Cardiac septum (tissue), 1 donor: ENCODE results near the gene IL17REL. TPM values are rescaled to one million over a fixed set of nuclear protein-coding genes. Genes with fewer than 3 reads are reported as not detected.
"Not testable (repeated sequence)": the region's sequence is repeated elsewhere in the genome, so short reads cannot be mapped to it uniquely, and the experiment has no call there.

Experiments used
- DNase-seq: peaks from one replicate; pipeline ENCODE4 v3.0.0-alpha.2; 2020; ENCODE audit warnings: low spot score
- intact Hi-C: fragments of 100-400 bp; cut with DNase I; formaldehyde crosslinking; loops from one replicate; pipeline ENCODE4 v1.14.0; 2022
- total RNA-seq: library from RNA; stranded (reverse); fragmentation: NEBNext Ultra II Directional; extraction: Animal tissue kit (Norgen Biotek cat#: 25700); gene quantifications from one replicate; pipeline ENCODE4 v1.2.1, GENCODE V29; 2021
- donor health status: DM: no; HTN: no; CAD: no.

The IL17REL gene
- total RNA-seq, 1 donor from 2014 or later = not detected

DNA sequence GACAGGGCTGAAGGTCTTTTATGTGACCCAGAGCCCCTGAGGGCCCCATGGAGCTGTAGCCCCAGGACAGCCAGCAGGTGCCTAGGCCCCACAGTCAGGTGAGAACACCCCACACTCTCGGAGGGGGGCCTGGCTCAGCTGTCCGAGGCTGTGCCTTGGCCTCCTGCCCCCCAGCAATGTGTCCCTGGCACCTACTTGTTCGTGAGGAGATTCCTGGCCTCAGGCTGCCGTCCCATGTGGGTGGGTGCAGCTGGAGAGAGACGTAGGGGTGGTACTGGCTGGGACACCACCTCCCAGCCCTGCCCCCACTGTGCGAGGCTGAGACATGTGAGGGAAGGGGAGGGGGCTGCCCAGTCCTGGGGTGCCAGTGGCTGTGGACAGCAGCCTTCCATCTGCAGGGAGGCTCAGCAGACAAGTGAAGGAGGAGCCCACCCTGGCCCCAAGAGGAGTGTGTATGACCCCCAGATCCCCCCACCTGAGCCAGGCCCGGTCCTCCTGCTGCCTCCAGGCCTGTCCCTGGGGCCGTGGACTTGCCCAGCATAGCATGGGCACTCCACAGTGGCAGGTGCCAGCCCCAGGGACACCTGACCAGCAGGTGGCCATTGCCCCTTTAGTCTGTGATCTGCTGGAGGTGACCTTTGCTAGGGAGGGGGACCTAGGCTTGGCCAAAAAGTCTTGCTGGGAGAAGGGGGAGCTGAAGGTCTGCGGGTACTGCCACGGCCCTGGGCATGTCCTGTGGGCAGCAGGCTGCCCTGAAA, 17.0 kb downstream of the IL17REL start:
- DNase-seq = peak; percentile 59
- intact Hi-C loops = no loop called here

DNA sequence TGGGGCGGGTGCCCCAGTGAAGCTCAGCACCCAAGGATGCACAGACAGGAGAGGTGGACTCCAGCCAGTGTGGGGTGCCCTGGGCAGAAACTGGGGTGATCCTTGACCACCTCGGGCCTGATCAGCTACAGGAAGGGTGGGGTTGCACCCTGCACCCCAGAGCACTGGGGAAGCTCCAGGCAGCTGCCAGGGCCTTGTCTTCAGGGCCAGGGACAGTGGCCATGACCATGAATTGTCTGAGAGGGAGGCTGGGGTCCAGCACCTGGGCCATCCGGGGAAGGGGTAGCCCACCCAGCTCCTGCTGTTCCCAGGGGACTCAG, 17.6 kb downstream of the IL17REL start:
- DNase-seq = peak; percentile 70
- intact Hi-C loops = no loop called here

DNA sequence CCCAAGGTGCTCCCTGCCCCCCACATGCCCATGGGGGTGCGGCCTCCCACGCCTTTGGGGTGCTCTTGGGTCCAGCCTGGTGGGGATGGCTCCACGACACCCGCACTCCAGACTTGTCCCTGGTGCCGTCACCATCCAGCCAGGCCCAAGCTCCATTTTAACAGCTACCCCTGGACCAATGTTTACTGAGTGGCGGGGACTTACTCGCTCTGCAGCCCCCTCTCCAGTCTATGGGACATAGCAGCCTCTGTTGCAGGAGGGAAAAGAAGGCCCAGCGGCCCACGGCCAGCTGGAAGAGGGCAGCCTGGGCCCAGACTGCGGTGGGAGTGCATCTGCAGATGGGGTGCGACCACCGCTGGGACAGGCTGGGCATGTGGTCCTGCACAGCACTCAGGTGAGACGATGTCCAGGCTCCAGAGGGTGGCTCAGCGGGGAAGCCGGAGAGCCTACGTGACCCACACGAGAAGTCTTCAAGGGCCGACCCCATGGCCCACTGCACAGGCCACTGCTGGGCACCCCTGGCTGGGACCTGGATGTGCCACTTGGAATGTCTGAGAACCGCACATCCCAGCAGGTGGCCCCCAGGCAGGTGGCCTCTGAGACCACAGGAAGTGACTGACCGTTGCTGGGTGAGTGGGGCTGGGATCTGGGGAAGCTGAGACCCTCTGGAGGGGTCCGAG, 18.1 kb downstream of the IL17REL start:
- peak; percentile 62 for DNase-seq
- intact Hi-C loops = loop anchor here (5.0 kb wide), 2 partner anchors 38 to 62 kb away; no protein-coding TSS in a partner anchor

DNA sequence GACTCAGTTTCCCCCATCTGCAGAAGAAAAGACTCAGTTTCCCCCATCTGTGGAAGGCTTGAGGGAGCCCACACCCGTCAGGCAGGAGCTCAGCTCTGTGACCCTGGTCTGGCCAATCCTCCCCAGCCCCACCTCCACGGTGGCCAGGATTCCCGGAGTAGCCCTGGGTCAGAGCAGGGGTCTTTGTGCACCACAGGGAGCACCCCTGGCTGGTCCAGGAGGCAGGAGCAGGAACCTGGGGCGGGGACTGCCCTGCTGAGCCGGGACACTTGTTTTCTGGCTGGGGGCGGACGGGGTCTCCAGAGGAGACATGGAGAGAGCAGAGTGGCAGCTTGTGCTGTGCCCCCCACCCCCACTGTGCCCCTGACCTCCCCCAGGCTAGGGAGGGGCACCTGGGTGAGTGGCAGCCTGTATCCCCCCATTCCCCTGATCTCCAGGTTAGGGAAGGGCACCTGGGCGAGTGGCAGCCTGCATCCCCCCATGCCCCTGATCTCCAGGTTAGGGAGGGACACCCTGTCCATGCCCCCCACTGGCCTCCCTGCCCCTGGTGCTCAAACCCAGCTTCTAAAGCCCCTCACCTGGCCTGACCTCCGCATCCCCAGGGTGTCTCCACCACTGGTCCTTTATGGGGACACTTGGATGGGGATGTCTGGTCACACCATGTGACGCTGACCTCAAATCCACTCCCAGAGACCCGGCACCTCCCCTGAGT, 18.8 kb downstream of the IL17REL start:
- DNase-seq = peak; percentile 53
- intact Hi-C loops = loop anchor here (5.0 kb wide), 2 partner anchors 38 to 62 kb away; no protein-coding TSS in a partner anchor

DNA sequence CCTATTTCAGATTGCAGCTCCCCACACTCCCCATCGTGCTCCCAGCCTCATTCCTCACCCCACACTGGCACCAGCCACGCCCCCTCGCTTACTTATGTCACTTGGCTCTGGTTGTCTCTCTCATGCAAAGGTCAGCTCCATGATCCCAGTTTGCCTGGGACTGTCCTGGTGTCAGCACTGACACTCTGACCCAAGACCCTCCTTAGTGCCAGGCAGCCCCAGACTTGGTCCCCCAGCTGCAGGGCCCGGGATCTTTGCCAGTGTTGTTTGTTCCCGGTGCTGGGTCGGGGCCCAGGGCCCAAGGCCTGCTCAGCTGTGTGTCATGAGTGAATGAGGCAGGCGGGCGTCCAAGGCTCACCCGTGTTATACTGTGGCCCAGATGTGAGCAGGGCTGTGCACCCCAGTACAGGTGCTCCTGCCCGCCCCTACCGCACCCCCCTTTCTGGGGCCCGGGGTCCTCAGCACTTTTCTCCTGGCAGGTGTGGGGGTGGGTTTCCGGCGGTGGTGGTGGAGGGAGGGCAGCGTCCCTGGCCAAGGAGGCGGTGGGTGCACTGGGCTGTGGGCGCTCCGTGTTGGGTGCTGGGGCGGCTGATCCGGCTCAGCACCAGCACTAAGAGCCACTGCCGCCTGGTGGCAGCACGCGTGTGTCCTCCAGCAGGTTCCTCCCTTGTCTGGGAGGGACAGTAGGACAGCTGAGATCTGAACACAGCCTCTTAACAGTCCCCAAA, 19.5 kb downstream of the IL17REL start:
- intact Hi-C loops = loop anchor here (5.0 kb wide), 2 partner anchors 39 to 61 kb away; no protein-coding TSS in a partner anchor
- peak; percentile 84 for DNase-seq

DNA sequence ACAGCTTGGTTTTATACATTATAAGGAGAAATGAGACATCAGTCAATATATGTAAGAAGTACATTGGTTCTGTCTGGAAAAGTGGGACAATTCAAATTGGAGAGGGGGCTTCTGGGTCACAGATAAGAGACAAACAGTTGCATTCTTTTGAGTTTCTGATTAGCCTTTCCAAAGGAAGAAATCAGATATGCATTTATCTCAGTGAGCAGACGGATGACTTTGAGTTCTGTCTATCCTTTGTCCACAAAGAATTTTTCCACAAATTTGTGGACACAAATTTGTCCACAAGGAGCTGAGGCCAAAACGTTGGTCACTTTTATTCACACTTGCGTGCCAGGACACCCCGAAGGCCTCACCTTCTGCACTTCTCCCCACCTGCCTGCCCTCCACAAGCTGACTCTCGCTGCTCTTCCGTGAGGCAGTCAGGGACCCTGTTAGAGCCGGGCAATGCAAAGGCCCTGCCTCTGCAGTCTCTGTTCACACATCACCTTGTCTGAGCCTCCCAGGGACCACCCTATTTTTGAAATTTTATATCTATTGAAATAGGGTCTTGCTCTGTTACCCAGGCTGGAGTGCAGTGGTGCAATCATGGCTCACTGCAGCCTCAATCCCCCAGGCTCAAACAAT, 20.5 kb downstream of the IL17REL start:
- no peak for DNase-seq
- intact Hi-C loops = loop anchor here (5.0 kb wide), 2 partner anchors 40 to 60 kb away; no protein-coding TSS in a partner anchor

DNA sequence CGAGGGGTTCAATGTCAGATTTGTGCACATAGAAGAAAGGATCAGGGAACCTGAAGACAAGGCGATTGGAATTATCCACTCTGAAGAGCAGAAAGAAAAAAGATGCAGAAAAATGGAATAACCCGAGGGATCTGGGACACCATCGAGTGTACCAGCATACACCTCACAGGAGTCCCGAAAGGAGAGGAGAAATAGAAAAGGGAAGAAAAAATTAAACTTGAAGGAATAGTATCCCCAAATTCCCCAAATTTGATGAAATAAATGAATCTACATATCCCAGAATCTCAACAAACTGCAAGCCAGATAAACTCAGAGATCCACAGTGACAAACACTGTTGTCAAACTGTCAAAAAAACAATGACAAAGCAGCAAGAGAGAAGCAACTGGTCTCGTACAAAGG, 21.4 kb downstream of the IL17REL start:
- intact Hi-C loops = loop anchor here (5.0 kb wide), 2 partner anchors 41 to 59 kb away; no protein-coding TSS in a partner anchor
- no peak for DNase-seq

DNA sequence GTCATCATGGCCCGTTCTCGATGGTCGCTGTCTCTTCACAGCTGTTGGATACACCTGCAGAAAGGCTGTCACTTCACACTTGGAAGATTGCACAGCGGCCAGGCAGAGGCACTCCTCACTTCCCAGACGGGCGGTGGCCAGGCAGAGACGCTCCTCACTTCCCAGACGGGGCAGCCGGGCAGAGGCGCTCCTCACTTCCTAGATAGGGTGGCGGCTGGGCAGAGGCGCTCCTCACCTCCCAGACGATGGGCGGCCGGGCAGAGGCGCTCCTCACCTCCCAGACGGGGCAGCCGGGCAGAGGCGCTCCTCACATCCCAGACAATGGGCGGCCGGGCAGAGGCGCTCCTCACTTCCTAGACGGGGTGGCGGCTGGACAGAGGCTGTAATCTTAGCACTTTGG, 22.7 kb downstream of the IL17REL start:
- intact Hi-C loops = loop anchor here (5.0 kb wide), 2 partner anchors 42 to 58 kb away; no protein-coding TSS in a partner anchor
- DNase-seq = peak; percentile 44

DNA sequence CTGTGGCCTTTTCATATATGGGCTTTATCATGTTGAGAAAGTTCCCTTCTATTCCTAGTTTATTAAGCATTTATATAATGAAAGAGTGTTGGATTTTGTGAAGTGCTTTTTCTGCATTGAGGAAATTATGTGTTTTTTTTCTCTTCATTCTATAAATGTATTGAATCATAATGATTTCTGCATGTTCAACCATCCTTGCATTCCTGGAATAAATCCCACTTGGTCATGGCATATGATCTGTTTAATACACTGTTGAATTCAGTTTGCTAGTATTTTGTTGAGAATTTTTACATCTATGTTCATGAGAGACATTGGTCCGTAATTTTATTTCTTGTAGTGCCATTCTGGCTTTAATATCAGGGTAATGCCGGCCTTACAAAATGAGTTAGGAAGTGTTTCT, 26.2 kb downstream of the IL17REL start:
- intact Hi-C loops = no loop called here
- DNase-seq = no peak

DNA sequence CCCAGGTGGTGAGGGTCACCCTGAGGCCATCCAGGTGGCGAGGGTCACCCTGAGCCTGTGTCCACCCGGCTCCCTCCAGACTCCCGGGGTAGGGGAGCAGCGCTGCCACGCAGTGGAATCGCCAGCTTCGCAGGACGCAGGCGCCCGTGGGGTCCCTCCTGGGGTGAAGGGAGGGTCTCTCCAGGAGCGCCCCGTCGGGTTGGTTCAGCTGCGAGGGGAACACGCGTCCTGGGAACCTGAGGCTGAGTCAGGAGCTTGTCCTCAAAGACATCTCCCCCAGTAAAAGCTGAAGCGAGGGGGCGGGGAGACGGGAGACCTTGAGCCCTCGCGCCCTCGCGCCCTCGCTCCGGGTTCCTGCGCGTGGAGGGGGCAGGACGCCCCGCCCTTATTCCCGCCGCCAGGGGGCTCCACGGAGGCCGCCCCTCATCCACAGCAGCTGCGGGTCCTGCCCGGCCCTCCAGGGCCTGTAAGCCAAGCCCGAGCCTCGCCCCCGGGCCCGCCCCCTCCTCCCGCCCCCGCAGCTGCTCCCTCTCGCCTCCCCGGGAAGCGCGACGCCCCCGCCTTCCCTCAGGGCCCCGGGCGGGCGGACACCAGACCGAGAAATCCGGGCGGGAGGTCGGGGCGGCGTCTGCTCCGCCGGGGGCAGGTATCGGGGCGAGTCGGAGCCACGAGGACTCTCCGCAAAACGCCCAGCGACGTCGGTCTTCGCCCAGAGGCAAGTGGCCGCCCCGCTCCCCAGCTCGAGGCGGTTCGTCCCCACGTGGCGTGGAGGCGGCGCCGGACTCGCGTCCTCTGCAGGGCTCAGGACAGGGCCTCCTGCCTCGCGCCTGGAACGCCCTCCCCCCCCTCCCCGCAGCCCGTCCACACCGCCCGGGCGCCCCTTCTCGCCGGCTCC, 29.2 kb downstream of the IL17REL start:
- intact Hi-C loops = no loop called here
- peak; percentile 63 for DNase-seq

DNA sequence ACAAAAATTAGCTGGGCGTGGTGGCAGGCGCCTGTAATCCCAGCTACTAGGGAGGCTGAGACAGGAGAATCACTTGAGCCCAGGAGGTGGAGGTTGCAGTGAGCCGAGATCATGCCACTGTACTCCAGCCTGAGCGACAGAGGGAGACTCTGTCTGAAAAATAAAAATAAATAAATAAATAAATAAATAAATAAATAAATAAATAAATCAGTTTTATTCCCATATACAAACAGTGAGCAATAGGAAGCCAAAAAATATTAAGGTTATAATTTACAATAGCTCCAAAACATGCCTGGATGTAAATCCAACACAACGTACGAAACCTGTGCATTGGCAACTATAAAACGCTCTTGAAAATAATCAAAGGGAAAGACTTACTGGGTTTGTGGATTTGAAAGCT, 30.8 kb downstream of the IL17REL start:
- DNase-seq, intact Hi-C loops: not testable (repeated sequence)

DNA sequence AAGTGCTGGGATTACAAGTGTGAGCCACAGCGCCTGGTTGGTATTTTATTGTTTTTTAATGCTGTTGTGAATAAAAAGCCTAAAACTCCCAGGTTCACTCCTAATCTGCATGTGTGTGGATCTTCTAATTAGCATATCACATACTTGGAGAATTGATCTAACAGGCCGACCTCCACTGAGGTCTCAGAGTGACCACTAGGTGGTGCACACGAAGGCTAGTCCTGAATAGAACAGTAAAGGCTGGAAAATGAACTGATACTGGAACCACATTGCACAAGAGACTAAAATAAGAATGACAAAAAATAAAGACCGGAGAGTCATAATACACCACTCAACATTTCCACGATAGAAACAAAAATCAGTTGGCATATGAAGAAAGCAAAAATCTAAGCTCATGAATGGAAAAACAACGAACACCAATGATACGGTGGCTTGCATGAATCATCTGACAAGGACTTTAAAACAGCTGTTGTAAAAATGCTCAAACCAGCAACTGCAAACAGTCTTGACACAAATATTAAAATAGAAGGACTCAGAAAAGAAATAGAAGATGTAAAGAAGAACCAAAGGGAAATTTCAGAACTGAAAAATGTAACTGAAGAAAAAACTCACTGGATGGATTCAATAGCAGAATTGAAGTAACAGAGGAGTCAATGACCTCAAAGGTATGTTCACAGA, 32.8 kb downstream of the IL17REL start:
- peak; percentile 73 for DNase-seq
- intact Hi-C loops = no loop called here

DNA sequence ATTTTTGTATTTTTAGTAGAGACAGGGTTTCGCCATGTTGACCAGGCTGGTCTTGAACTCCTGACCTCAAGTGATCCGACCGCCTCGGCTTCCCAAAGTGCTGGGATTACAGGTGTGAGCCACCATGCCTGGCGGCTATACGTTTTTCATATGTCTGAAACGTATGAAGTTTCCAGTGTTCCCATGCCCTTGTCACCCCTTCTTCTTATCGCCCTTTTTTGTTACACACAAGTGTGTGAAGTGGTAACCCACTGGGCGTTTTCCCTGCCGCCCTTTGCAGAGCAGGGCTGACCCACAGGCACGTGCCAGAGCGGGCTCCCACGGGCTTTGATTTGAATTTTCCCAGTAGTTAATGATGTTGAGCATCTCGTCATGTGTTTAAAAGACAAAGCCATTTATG, 35.0 kb downstream of the IL17REL start:
- peak; percentile 17 for DNase-seq
- intact Hi-C loops = no loop called here

DNA sequence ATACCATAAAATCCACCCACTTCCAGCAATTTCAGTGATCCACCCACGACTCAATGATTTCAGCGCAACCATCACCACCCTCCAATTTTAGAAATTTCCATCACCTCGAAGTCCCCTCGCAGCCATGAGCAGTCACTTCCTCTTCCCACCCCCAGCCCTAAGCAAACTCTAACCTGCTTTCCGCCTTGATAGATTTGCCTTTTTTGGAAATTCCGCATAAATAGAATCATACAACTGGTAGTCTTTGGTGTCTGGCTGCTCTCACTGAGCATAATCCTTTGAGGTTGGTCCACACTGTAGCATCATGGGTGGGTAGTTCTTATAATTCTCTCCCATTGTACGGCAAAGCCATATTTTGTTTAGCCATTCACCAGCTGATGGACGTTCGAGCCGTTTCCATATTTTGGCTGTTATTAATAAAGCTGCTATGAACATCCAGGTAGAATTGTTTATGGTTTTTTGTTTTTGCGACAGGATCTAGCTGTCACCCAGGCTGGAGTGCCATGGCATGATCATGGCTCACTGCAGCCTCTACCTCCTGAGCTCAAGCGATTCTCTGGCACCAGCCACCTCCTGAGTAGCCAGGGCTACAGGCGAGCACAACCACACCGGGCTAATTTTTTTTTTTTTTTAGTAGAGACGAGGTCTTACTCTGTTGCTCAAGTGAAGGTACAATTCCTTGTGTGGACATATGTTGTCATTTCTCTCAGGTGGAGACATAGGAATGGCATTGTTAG, 36.0 kb downstream of the IL17REL start:
- DNase-seq = peak; percentile 27
- intact Hi-C loops = no loop called here

DNA sequence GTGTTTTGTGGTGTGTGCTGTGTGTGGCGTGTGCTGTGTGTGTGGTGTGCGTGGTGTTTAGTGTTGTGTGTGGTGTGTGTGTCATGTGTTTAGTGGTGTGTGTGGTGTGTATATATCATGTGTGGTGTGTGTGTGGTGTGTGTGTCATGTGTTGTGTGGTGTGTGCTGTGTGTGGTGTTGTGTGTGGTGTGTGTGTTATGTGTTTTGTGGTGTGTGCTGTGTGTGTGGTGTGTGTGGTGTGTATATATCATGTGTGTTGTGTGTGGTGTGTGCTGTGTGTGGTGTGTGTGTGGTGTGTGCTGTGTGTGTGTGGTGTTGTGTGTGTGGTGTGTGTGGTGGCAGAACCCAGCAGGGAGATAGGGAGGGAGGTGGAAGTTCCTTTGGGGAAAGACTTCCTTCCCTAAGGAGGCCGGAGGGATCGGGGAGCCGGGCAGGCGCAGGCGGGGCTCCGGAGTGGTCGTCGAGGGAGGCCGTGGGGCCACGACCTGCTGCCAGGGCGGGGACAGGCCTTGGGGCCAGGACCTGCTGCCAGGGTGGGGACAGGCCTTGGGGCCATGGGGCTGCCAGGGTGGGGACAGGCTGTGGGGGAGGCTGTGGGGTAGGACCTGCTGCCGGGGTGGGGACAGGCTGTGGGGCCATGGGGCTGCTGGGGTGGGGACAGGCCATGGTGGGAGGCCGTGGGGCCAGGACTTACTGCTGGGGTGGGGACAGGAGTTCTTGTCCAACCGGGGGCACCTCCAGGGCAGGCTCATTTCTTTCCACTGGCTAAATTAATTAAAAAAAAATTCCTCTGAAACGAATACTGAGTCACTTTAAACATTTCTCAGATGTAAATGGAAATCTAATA, 36.8 kb downstream of the IL17REL start:
- intact Hi-C loops = no loop called here
- peak; percentile 59 for DNase-seq
